ENCODE results near the gene TMEM187.

Gene TMEM187

DNA sequence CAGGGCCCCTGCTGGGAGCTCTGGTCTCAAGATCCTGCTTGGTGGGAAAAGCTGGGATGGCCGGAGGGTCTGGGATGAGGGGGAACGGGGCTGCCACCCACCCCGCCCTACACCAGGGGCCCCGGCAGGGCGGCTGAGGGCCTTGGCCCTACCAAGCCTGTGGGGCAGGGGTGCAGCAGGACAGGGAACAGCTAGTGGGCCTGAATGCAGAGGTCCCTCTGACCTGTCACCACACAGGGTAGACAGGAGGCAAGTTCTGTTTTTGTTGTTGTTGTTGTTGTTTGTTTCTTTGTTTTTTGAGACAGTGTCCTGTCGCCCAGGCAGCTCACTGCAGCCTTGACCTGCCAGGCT lies 27.8 kb upstream of the TMEM187 start:
- Histone ChIP-seq H3K4ac (ENCODE audit: low read depth, low read length) (no peak overlapping the region), H2AFZ (ENCODE audit: insufficient read depth, low read length, poor library complexity) (no peak overlapping the region), H3K27me3 (ENCODE audit: insufficient read depth, low read length) (no peaks in the 10 kb centered on the region), H3K14ac (ENCODE audit: low read length) (no peak overlapping the region), H2BK5ac (ENCODE audit: low read depth, low read length, poor library complexity) (no peak overlapping the region), H3K36me3 (ENCODE audit: control insufficient read depth in 1 of 2, insufficient read depth in 2 of 2, low read length in 2 of 2) (peaks cover 17 to 20% of the 10 kb centered on the region in 2 experiments), H4K8ac (ENCODE audit: low read depth, low read length) (no peak overlapping the region), H3K9me3 (ENCODE audit: insufficient read depth, low read depth, low read length) (no peaks in the 10 kb centered on the region), H3K27ac (ENCODE audit: low read depth, low read length) (no peak overlapping the region), H2AK5ac (ENCODE audit: low read length) (no peak overlapping the region), H2BK120ac (ENCODE audit: insufficient read depth, low read length, poor library complexity) (no peak overlapping the region), H3K4me1 (ENCODE audit: control insufficient read depth in 1 of 2, insufficient read depth in 2 of 2, low read length in 2 of 2) (peaks cover 13 to 15% of the 10 kb centered on the region in 2 experiments), H3K79me2 (ENCODE audit: control insufficient read depth, insufficient read depth, low read length, poor library complexity) (no peaks in the 10 kb centered on the region), H3K4me3 (ENCODE audit: low read depth, low read length) (no peak overlapping the region), H3K9ac (ENCODE audit: low read length) (no peak overlapping the region), H3K79me1 (ENCODE audit: low read length) (no peaks in the 10 kb centered on the region), H2BK12ac (ENCODE audit: low read length) (no peak overlapping the region), H4K91ac (ENCODE audit: low read depth, low read length) (no peak overlapping the region), H4K12ac (ENCODE audit: low read depth, low read length) (no peak overlapping the region), H3K18ac (ENCODE audit: low read length) (no peak overlapping the region), H3K4me2 (ENCODE audit: low read length) (no peak overlapping the region), H3K23ac (ENCODE audit: low read length) (no peak overlapping the region)
- no peak for DNase-seq
- WGBS (ENCODE audit: extremely low coverage, insufficient coverage, insufficient read length): no CpG with 5 or more reads among the region's 6 CpGs

DNA sequence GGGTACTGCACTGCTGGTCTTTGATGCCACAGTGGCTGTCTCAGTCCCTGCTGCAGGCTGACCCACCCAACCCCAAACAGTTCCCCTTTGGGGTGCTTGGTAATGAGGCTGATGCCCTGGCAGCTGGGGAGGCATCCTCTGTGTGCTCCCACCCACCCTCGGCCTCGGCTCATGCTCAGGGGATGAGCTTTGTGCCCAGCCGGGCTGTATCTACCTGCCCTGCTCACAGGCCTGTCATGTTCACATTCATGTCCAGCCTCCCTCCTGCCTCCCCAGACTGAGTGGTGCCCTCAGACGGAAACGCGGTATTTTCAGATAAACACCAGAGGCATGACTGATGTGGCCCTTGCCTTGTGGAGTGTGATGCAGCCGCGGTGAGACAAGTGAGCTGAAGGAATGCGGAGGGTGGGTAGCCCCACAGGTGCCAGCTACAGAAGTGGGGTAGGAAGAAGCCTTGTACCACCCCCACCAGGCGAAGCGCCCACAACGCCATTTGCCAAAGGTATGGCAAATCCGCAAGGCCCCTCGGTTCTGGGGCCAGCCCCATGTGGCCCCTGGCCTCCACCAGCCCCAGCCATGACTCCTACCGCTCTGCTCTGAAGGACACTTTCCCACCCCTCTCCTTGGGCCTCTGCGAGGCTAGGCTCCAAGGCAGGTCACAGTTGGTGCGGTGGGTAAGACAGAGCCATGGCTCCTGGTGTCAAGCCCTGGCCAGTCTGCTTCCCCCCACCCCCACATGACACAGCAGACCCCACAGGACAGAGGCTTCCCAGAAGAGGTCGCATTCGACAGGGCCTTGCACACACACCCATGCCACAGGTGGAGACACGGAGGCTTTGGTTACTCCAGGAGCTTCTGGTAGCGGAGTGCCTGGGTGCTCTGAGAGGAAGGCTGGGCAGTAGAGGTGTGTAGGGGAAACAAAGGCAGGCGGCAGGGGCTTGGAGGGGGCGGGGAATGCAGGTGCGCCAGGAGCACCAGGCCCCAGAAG lies 26.3 kb upstream of the TMEM187 start:
- Histone ChIP-seq H3K23ac (ENCODE audit: low read length) (no peak overlapping the region), H3K36me3 (ENCODE audit: control insufficient read depth in 1 of 2, insufficient read depth in 2 of 2, low read length in 2 of 2) (peaks cover 32 to 35% of the 10 kb centered on the region in 2 experiments), H3K27me3 (ENCODE audit: insufficient read depth, low read length) (no peaks in the 10 kb centered on the region), H3K79me1 (ENCODE audit: low read length) (no peaks in the 10 kb centered on the region), H4K8ac (ENCODE audit: low read depth, low read length) (no peak overlapping the region), H3K4ac (ENCODE audit: low read depth, low read length) (no peak overlapping the region), H3K4me1 (ENCODE audit: control insufficient read depth in 1 of 2, insufficient read depth in 2 of 2, low read length in 2 of 2) (peaks cover 7% of the 10 kb centered on the region in 2 experiments), H3K79me2 (ENCODE audit: control insufficient read depth, insufficient read depth, low read length, poor library complexity) (no peaks in the 10 kb centered on the region), H3K9ac (ENCODE audit: low read length) (no peak overlapping the region), H3K4me2 (ENCODE audit: low read length) (no peak overlapping the region), H4K12ac (ENCODE audit: low read depth, low read length) (no peak overlapping the region), H3K27ac (ENCODE audit: low read depth, low read length) (no peak overlapping the region), H3K9me3 (ENCODE audit: insufficient read depth, low read depth, low read length) (no peaks in the 10 kb centered on the region), H3K18ac (ENCODE audit: low read length) (no peak overlapping the region), H3K4me3 (ENCODE audit: low read depth, low read length) (no peak overlapping the region), H2BK12ac (ENCODE audit: low read length) (no peak overlapping the region), H4K91ac (ENCODE audit: low read depth, low read length) (no peak overlapping the region), H2BK5ac (ENCODE audit: low read depth, low read length, poor library complexity) (no peak overlapping the region), H3K14ac (ENCODE audit: low read length) (no peak overlapping the region), H2AFZ (ENCODE audit: insufficient read depth, low read length, poor library complexity) (no peak overlapping the region), H2AK5ac (ENCODE audit: low read length) (no peak overlapping the region), H2BK120ac (ENCODE audit: insufficient read depth, low read length, poor library complexity) (no peak overlapping the region)
- no CpG with 5 or more reads among the region's 24 CpGs for WGBS (ENCODE audit: extremely low coverage, insufficient coverage, insufficient read length)
- no peak for DNase-seq

DNA sequence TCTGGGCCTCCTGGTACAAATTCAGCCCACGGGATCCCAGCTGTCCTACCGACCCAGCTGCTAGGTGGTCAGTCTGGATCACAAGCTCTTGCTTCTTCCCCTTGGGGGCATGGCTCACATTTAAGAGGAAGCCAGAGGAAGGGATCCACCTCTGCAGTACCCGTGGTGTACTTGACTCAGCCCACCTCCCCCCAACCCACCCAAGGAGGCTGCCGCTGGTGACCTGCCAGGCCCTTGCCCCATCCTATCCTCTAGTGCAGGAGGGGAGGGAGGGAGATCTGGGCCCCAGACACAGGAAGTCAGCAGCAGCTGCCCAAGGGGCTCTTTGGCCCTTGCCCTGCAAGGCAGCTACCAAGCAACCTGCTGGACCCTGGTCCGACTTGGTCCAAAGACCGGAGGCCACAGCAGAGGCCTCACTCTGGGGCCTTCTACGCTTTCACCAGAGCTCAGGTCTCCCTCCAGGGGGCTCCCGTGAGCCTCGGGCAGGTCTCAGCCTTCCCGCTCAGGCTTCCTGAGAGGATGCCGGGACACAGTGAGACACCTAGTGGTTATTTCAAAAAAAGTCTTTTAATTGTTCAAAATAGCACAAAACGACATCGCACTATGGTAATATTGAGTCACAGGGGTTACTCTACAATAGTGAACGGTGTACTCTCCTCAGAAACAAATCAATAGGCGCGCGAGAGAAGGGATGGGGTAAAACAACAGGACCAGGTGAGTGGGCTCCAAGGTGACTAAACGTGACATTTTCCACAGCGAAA lies 25.4 kb upstream of the TMEM187 start:
- H3K4me2 ChIP-seq (ENCODE audit: low read length): no peak overlapping the region
- no peak overlapping the region for H2AK5ac ChIP-seq (ENCODE audit: low read length)
- H3K36me3 ChIP-seq (ENCODE audit: control insufficient read depth in 1 of 2, insufficient read depth in 2 of 2, low read length in 2 of 2): peaks cover 41 to 44% of the 10 kb centered on the region in 2 experiments
- no CpG with 5 or more reads among the region's 19 CpGs for WGBS (ENCODE audit: extremely low coverage, insufficient coverage, insufficient read length)
- no peak overlapping the region for H3K4me3 ChIP-seq (ENCODE audit: low read depth, low read length)
- no peak overlapping the region for H2AFZ ChIP-seq (ENCODE audit: insufficient read depth, low read length, poor library complexity)
- H3K27me3 ChIP-seq (ENCODE audit: insufficient read depth, low read length): no peaks in the 10 kb centered on the region
- H3K18ac ChIP-seq (ENCODE audit: low read length): no peak overlapping the region
- H3K14ac ChIP-seq (ENCODE audit: low read length): no peak overlapping the region
- peaks cover 0 to 2% of the 10 kb centered on the region in 2 experiments for H3K4me1 ChIP-seq (ENCODE audit: control insufficient read depth in 1 of 2, insufficient read depth in 2 of 2, low read length in 2 of 2)
- H3K27ac ChIP-seq (ENCODE audit: low read depth, low read length): no peak overlapping the region
- H3K79me1 ChIP-seq (ENCODE audit: low read length): no peaks in the 10 kb centered on the region
- no peak overlapping the region for H3K4ac ChIP-seq (ENCODE audit: low read depth, low read length)
- H3K9me3 ChIP-seq (ENCODE audit: insufficient read depth, low read depth, low read length): no peaks in the 10 kb centered on the region
- DNase-seq: peak; percentile 69 to 93
- no peak overlapping the region for H3K23ac ChIP-seq (ENCODE audit: low read length)
- H4K91ac ChIP-seq (ENCODE audit: low read depth, low read length): no peak overlapping the region
- H2BK12ac ChIP-seq (ENCODE audit: low read length): no peak overlapping the region
- no peak overlapping the region for H2BK120ac ChIP-seq (ENCODE audit: insufficient read depth, low read length, poor library complexity)
- H3K79me2 ChIP-seq (ENCODE audit: control insufficient read depth, insufficient read depth, low read length, poor library complexity): no peaks in the 10 kb centered on the region
- H4K8ac ChIP-seq (ENCODE audit: low read depth, low read length): no peak overlapping the region
- peak overlapping the region; percentile 54 for H4K12ac ChIP-seq (ENCODE audit: low read depth, low read length)
- no peak overlapping the region for H3K9ac ChIP-seq (ENCODE audit: low read length)
- no peak overlapping the region for H2BK5ac ChIP-seq (ENCODE audit: low read depth, low read length, poor library complexity)

DNA sequence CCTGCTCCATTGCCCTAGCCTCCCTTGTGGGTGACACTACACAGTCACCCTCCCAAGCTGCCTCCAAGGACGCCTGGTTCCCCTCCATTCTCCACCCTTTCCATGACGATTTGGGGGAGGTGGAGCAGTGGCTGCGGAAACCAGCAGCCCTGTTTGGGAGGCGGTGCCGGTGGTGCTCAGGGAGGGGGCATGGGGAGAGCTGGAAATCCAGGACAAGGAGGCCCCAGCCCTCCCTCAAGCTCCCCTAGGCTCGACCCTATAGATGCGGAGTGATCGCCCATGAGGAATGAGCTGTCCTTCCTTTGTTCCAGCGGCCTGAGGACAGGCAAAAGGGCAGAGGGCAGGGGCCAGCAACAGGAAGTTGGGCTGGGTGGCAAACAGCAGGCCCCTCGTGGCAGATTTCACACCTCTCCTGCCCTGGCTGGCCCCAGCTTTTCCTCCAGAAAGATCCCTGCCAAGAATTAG lies 24.5 kb upstream of the TMEM187 start:
- Histone ChIP-seq H2BK120ac (ENCODE audit: insufficient read depth, low read length, poor library complexity) (no peak overlapping the region), H4K91ac (ENCODE audit: low read depth, low read length) (no peak overlapping the region), H3K4me2 (ENCODE audit: low read length) (no peak overlapping the region), H3K4me1 (ENCODE audit: control insufficient read depth in 1 of 2, insufficient read depth in 2 of 2, low read length in 2 of 2) (peaks cover 0 to 2% of the 10 kb centered on the region in 2 experiments), H3K27me3 (ENCODE audit: insufficient read depth, low read length) (no peaks in the 10 kb centered on the region), H3K4ac (ENCODE audit: low read depth, low read length) (no peak overlapping the region), H4K12ac (ENCODE audit: low read depth, low read length) (no peak overlapping the region), H4K8ac (ENCODE audit: low read depth, low read length) (no peak overlapping the region), H2AK5ac (ENCODE audit: low read length) (no peak overlapping the region), H3K23ac (ENCODE audit: low read length) (no peak overlapping the region), H3K79me1 (ENCODE audit: low read length) (no peaks in the 10 kb centered on the region), H2BK5ac (ENCODE audit: low read depth, low read length, poor library complexity) (no peak overlapping the region), H2AFZ (ENCODE audit: insufficient read depth, low read length, poor library complexity) (no peak overlapping the region), H3K36me3 (ENCODE audit: control insufficient read depth in 1 of 2, insufficient read depth in 2 of 2, low read length in 2 of 2) (peaks cover 50 to 53% of the 10 kb centered on the region in 2 experiments), H3K27ac (ENCODE audit: low read depth, low read length) (no peak overlapping the region), H2BK12ac (ENCODE audit: low read length) (no peak overlapping the region), H3K18ac (ENCODE audit: low read length) (no peak overlapping the region), H3K4me3 (ENCODE audit: low read depth, low read length) (no peak overlapping the region), H3K9me3 (ENCODE audit: insufficient read depth, low read depth, low read length) (no peaks in the 10 kb centered on the region), H3K14ac (ENCODE audit: low read length) (no peak overlapping the region), H3K9ac (ENCODE audit: low read length) (no peak overlapping the region), H3K79me2 (ENCODE audit: control insufficient read depth, insufficient read depth, low read length, poor library complexity) (no peaks in the 10 kb centered on the region)
- DNase-seq: no peak
- no CpG with 5 or more reads among the region's 10 CpGs for WGBS (ENCODE audit: extremely low coverage, insufficient coverage, insufficient read length)
